HepG2 (cell line): Measurements from ENCODE around the gene EPHX1. TPM values are rescaled to one million over a fixed set of nuclear protein-coding genes. Genes with fewer than 3 reads are reported as not detected.

Experiments
- AKAP8 ChIP-seq: sonication (generic); formaldehyde crosslinking; IDR thresholded peaks from 2 replicates; pipeline ENCODE4 v1.5.1; 2020; ENCODE audit warnings: mild to moderate bottlenecking, missing genetic modification reagents
- ATM ChIP-seq: fragments of 450-650 bp; IDR thresholded peaks from 2 replicates; pipeline ENCODE4 v1.7.1; 2017; ENCODE audit warnings: mild to moderate bottlenecking, borderline replicate concordance
- CCDC6 ChIP-seq: sonication (generic); formaldehyde crosslinking; IDR thresholded peaks from 2 replicates; pipeline ENCODE4 v1.8.1; 2022; ENCODE audit warnings: mild to moderate bottlenecking, missing genetic modification reagents, moderate library complexity
- DNMT3B ChIP-seq: conservative IDR thresholded peaks from 2 replicates; pipeline ENCODE4 v1.6.1; 2016; ENCODE audit warnings: missing biosample characterization, control low read depth
- FOXA3 ChIP-seq: IDR thresholded peaks from 2 replicates; pipeline ENCODE4 v1.6.1; 2016; ENCODE audit warnings: missing genetic modification reagents, missing compliant biosample characterization
- FOXK2 ChIP-seq: fragments of 450-650 bp; IDR thresholded peaks from 2 replicates; pipeline ENCODE4 v1.6.1; 2016
- HIC2 ChIP-seq: sonication (generic); formaldehyde crosslinking; IDR thresholded peaks from 2 replicates; pipeline ENCODE4 v1.9.0; 2022; ENCODE audit warnings: low read depth, missing genetic modification reagents
- HMG20B ChIP-seq: conservative IDR thresholded peaks from 2 replicates; pipeline ENCODE4 v1.6.1; 2016; ENCODE audit warnings: missing genetic modification reagents, missing compliant biosample characterization
- NCOA1 ChIP-seq: sonication (generic); formaldehyde crosslinking; IDR thresholded peaks from 2 replicates; pipeline ENCODE4 v1.9.0; 2021; ENCODE audit warnings: missing genetic modification reagents
- PRDM15 ChIP-seq: sonication (generic); formaldehyde crosslinking; IDR thresholded peaks from 2 replicates; pipeline ENCODE4 v1.4.0; 2020; ENCODE audit warnings: missing genetic modification reagents
- RFX3 ChIP-seq: IDR thresholded peaks from 2 replicates; pipeline ENCODE4 v1.6.1; 2016; ENCODE audit warnings: missing biosample characterization, missing genetic modification reagents
- TBP ChIP-seq: sonication (generic); formaldehyde crosslinking; IDR thresholded peaks from 2 replicates; pipeline ENCODE4 v1.5.0; 2020; ENCODE audit warnings: missing genetic modification reagents
- ZBTB46 ChIP-seq: sonication (generic); formaldehyde crosslinking; IDR thresholded peaks from 2 replicates; pipeline ENCODE4 v1.4.0; 2020; ENCODE audit warnings: mild to moderate bottlenecking, missing genetic modification reagents, borderline replicate concordance
- ZNF609 ChIP-seq: sonication (generic); formaldehyde crosslinking; IDR thresholded peaks from 2 replicates; pipeline ENCODE4 v1.4.0; 2020; ENCODE audit warnings: mild to moderate bottlenecking, missing genetic modification reagents, borderline replicate concordance
- polyA plus RNA-seq, 8 experiments: library from polyadenylated mRNA; depleted of rRNA in 3 of 8; stranded (reverse) in 7 of 8; unstranded in 1 of 8; fragments of >200 nt; fragmentation: Illumina TruSeq in 4 of 8; extraction: Trizol in 4 of 8; gene quantifications; 2 replicates each; pipeline versions ENCODE4 v1.2.1 to v1.2.3, GENCODE V29; 2011 to 2016; ENCODE audit warnings: low read depth in 4 of 8, missing spikeins in 1 of 8, mixed read lengths in 1 of 8; ENCODE audit not compliant: insufficient read depth in 1 of 8
- total RNA-seq, 5 experiments: library from RNA; depleted of rRNA; stranded (reverse); fragments of >200 nt; fragmentation: Illumina TruSeq; extraction: Trizol; gene quantifications; 2 replicates each; pipeline ENCODE4 v1.2.3, GENCODE V29; 2016; ENCODE audit warnings: low read depth in 1 of 5

The EPHX1 gene
- total and polyA plus RNA-seq, 2 of the 13 experiments (the other 11 are each of a cell fraction or from before 2014, with no cell fraction given): 27.7 to 36.5 TPM

- TF ChIP-seq ZNF609 (peak; percentile 72; the same call in 1 of the 2 replicates), PRDM15 (CRISPR knock-in tag) (no peak), HIC2 (peak; percentile 60; the same call in 1 of the 2 replicates), FOXK2 (no peak), AKAP8 (CRISPR knock-in tag) (no peak), FOXA3 (CRISPR knock-in tag) (peak; percentile 72), ZBTB46 (CRISPR knock-in tag) (0 out of 2 replicates have a peak, but pooled peaks have one; percentile 55), ATM (no peak), TBP (CRISPR knock-in tag) (no peak), HMG20B (CRISPR knock-in tag) (no peak; the same call in 1 of the 2 replicates), DNMT3B (CRISPR knock-in tag) (peak; percentile 69; the same call in 1 of the 2 replicates), RFX3 (CRISPR knock-in tag) (peak; percentile 29; the same call in 1 of the 2 replicates), NCOA1 (CRISPR knock-in tag) (0 out of 2 replicates have a peak, but pooled peaks have one; percentile 48), CCDC6 (peak; percentile 89)
Measured at GRCh38 chr1:225777583-225778336, 32.2 kb upstream of the EPHX1 start, which contains the start of gene SRP9 (continued).
